Stimulated activated naive CD8-positive, alpha-beta T cell treated with anti-CD3 and anti-CD28 coated beads, Interleukin-15, amount 100 ng/mL, for 72 hours (primary cell): Measurements from ENCODE around the gene C2orf80.
A peak's percentile ranks its signal among the peaks of the same experiment; 100 is the strongest.
"Not testable (repeated sequence)": the region's sequence is repeated elsewhere in the genome, so short reads cannot be mapped to it uniquely, and the experiment has no call there.

ENCODE experiments used
- ATAC-seq: fragments of 150-1000 bp; cut with Tn5 transposase; 2 replicates; pipeline ENCODE4 v1.10.0; 2021; ENCODE audit warnings: mild to moderate bottlenecking, moderate library complexity
- DNase-seq, 2 donors: peaks; one replicate each; pipeline ENCODE4 v3.0.0; 2021 to 2022
- H3K27ac Mint-ChIP-seq, 2 donors: one replicate each; pipeline ENCODE4 v1.8.0; 2022; ENCODE audit warnings: mild to moderate bottlenecking in 2 of 2, mixed read lengths in 2 of 2, moderate library complexity in 2 of 2
- H3K27me3 Mint-ChIP-seq: one replicate; pipeline ENCODE4 v1.8.0; 2022; ENCODE audit warnings: mixed read lengths
- H3K4me1 Mint-ChIP-seq: one replicate; pipeline ENCODE4 v1.8.0; 2022; ENCODE audit warnings: mild to moderate bottlenecking, mixed read lengths
- H3K4me3 Mint-ChIP-seq, 2 donors: one replicate each; pipeline ENCODE4 v1.8.0; 2022; ENCODE audit warnings: mild to moderate bottlenecking in 2 of 2, mixed read lengths in 2 of 2, moderate library complexity in 1 of 2
- H3K9me3 Mint-ChIP-seq, 2 donors: one replicate each; pipeline ENCODE4 v1.8.0; 2022; ENCODE audit warnings: mixed read lengths in 2 of 2

Gene C2orf80

GRCh38 chr2:208189810-208190503 is at the start of gene C2orf80:
C2orf80 (minus strand) TSS chr2:208190030; CDS start chr2:208186986, 3,044 bp downstream.
- DNase-seq (no peak), ATAC-seq (no peak)
- peaks cover 6% of the 10 kb centered on the region for H3K27me3 Mint-ChIP-seq
- no peaks in the 10 kb centered on the region for H3K9me3 Mint-ChIP-seq
- no peaks in the 10 kb centered on the region for H3K4me1 Mint-ChIP-seq
- H3K4me3 Mint-ChIP-seq = no peak within 1 kb of the TSS
- H3K27ac Mint-ChIP-seq = no peak within 1 kb of the TSS

- peaks cover 21 to 22% of the 10 kb centered on the region in 2 donors for H3K9me3 Mint-ChIP-seq
- ATAC-seq = no peak
- H3K4me3 Mint-ChIP-seq = no peak overlapping the region
Observed at GRCh38 chr2:208235860-208236259, 46.0 kb upstream of the C2orf80 start.

GRCh38 chr2:208234786-208235185 is 45.0 kb upstream of the C2orf80 start:
- no peak for DNase-seq
- no peak for ATAC-seq
- Mint-ChIP-seq H3K27ac (no peak overlapping the region), H3K4me1 (no peaks in the 10 kb centered on the region), H3K27me3 (no peaks in the 10 kb centered on the region), H3K4me3 (no peak overlapping the region), H3K9me3 (peaks cover 23 to 26% of the 10 kb centered on the region in 2 donors)

More at GRCh38 chr2:208235860-208236259, 46.0 kb upstream of the C2orf80 start:
- Mint-ChIP-seq H3K27me3 (no peaks in the 10 kb centered on the region), H3K27ac (no peak overlapping the region), H3K4me1 (no peaks in the 10 kb centered on the region)
- DNase-seq = no peak

GRCh38 chr2:208228476-208228875 is 38.6 kb upstream of the C2orf80 start:
- Mint-ChIP-seq H3K4me1 (no peaks in the 10 kb centered on the region), H3K27me3 (no peaks in the 10 kb centered on the region), H3K9me3 (peaks cover 12 to 18% of the 10 kb centered on the region in 2 donors), H3K4me3 (no peak overlapping the region), H3K27ac (no peak overlapping the region)
- DNase-seq (no peak), ATAC-seq (no peak)

GRCh38 chr2:208227581-208228232 is 37.9 kb upstream of the C2orf80 start:
- peak; percentile 40 for ATAC-seq
- H3K9me3 Mint-ChIP-seq = peaks cover 12 to 18% of the 10 kb centered on the region in 2 donors
- H3K4me3 Mint-ChIP-seq = no peak overlapping the region
- H3K27ac Mint-ChIP-seq = no peak overlapping the region
- H3K27me3 Mint-ChIP-seq = no peaks in the 10 kb centered on the region
- H3K4me1 Mint-ChIP-seq = no peaks in the 10 kb centered on the region
- DNase-seq = no peak

- H3K4me3 Mint-ChIP-seq = no peak overlapping the region
- peaks cover 0 to 17% of the 10 kb centered on the region in 2 donors for H3K9me3 Mint-ChIP-seq
- H3K4me1 Mint-ChIP-seq = no peaks in the 10 kb centered on the region
- H3K27me3 Mint-ChIP-seq = no peaks in the 10 kb centered on the region
- DNase-seq = no peak
- H3K27ac Mint-ChIP-seq = no peak overlapping the region
- no peak for ATAC-seq
Observed at GRCh38 chr2:208224802-208225201, 35.0 kb upstream of the C2orf80 start.

- no peaks in the 10 kb centered on the region for H3K4me1 Mint-ChIP-seq
- H3K4me3 Mint-ChIP-seq = no peak overlapping the region
- no peak for ATAC-seq
- H3K9me3 Mint-ChIP-seq = peaks cover 0 to 17% of the 10 kb centered on the region in 2 donors
- H3K27me3 Mint-ChIP-seq = no peaks in the 10 kb centered on the region
- H3K27ac Mint-ChIP-seq = no peak overlapping the region
- DNase-seq = no peak
Observed at GRCh38 chr2:208222351-208222750, 32.5 kb upstream of the C2orf80 start.

GRCh38 chr2:208221873-208222272 is 32.0 kb upstream of the C2orf80 start:
- not testable (repeated sequence) for ATAC-seq, DNase-seq, H3K27ac Mint-ChIP-seq, H3K4me1 Mint-ChIP-seq, H3K4me3 Mint-ChIP-seq, H3K27me3 Mint-ChIP-seq
- peaks cover 0 to 17% of the 10 kb centered on the region in 2 donors for H3K9me3 Mint-ChIP-seq

- no peaks in the 10 kb centered on the region for H3K4me1 Mint-ChIP-seq
Observed at GRCh38 chr2:208210688-208211451, 21.0 kb upstream of the C2orf80 start.

GRCh38 chr2:208208335-208209085 is 18.7 kb upstream of the C2orf80 start:
- Mint-ChIP-seq H3K9me3 (no peaks in the 10 kb centered on the region), H3K27me3 (no peaks in the 10 kb centered on the region), H3K27ac (no peak overlapping the region), H3K4me3 (no peak overlapping the region), H3K4me1 (no peaks in the 10 kb centered on the region)
- no peak for ATAC-seq
- DNase-seq = no peak

More at GRCh38 chr2:208210688-208211451, 21.0 kb upstream of the C2orf80 start:
- H3K4me3 Mint-ChIP-seq = no peak overlapping the region
- no peak overlapping the region for H3K27ac Mint-ChIP-seq
- no peaks in the 10 kb centered on the region for H3K27me3 Mint-ChIP-seq
- H3K9me3 Mint-ChIP-seq = no peaks in the 10 kb centered on the region
- no peak for DNase-seq
- no peak for ATAC-seq

- DNase-seq (no peak), ATAC-seq (no peak)
- no peaks in the 10 kb centered on the region for H3K27me3 Mint-ChIP-seq
- no peaks in the 10 kb centered on the region for H3K9me3 Mint-ChIP-seq
- H3K4me3 Mint-ChIP-seq = no peak overlapping the region
- H3K27ac Mint-ChIP-seq = no peak overlapping the region
- no peaks in the 10 kb centered on the region for H3K4me1 Mint-ChIP-seq
Observed at GRCh38 chr2:208207769-208208168, 17.9 kb upstream of the C2orf80 start.

- Mint-ChIP-seq H3K4me3 (no peak overlapping the region), H3K9me3 (no peaks in the 10 kb centered on the region), H3K27ac (no peak overlapping the region), H3K27me3 (no peaks in the 10 kb centered on the region), H3K4me1 (no peaks in the 10 kb centered on the region)
- DNase-seq = no peak
- ATAC-seq = no peak
Observed at GRCh38 chr2:208204166-208204565, 14.3 kb upstream of the C2orf80 start.

- no peaks in the 10 kb centered on the region for H3K4me1 Mint-ChIP-seq
- no peak overlapping the region for H3K4me3 Mint-ChIP-seq
- no peaks in the 10 kb centered on the region for H3K27me3 Mint-ChIP-seq
- DNase-seq = no peak
- ATAC-seq = no peak
- no peak overlapping the region for H3K27ac Mint-ChIP-seq
- no peaks in the 10 kb centered on the region for H3K9me3 Mint-ChIP-seq
Observed at GRCh38 chr2:208195531-208195930, 5.7 kb upstream of the C2orf80 start.

GRCh38 chr2:208192611-208193236 is 2.9 kb upstream of the C2orf80 start:
- DNase-seq (no peak), ATAC-seq (no peak)
- Mint-ChIP-seq H3K4me1 (no peaks in the 10 kb centered on the region), H3K27ac (peak overlapping the region in 1 of 2 donors; percentile 9), H3K27me3 (no peaks in the 10 kb centered on the region), H3K9me3 (no peaks in the 10 kb centered on the region), H3K4me3 (no peak overlapping the region)
